Measurements from ENCODE around the gene MYOC. TPM values are rescaled to one million over a fixed set of nuclear protein-coding genes. Genes with fewer than 3 reads are reported as not detected.

The MYOC gene
- polyA plus RNA-seq, 1 donor from 2014 or later, result not detected

DNA sequence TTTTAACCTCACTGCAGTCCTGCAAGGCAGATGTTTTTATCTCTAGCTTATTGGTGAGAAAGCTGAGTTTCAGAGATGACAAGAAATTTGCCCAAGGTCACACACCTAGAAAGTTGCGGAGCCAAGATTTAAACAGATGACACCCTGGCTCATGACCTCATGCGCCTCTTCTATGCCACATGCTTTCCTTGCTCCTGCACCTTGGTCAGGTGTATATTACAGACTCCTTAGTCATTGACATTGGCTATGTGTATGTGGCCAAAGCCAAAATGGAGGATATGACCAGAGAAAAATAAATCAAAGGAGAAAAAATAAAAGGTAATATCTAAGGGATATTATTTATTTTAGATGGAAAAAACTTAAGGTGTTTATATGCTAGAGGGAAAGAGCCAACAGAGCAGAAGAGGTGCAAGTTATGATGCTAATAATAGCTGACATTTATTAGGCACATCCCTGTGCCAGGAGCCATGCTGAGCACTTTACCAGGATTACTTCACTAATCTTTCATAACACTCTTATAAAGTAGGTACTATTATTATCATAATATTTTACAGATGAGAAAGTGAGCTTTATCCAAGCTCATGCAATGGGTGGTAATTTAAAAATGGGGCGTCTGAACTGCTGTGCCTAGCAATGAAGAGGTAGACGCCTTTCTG lies 13.8 kb upstream of the MYOC start:
- H3K27ac ChIP-seq (ENCODE audit: low read length), result no peak overlapping the region
- H4K20me1 ChIP-seq (ENCODE audit: insufficient read depth), result no peaks in the 10 kb centered on the region
- H3K27me3 ChIP-seq (ENCODE audit: insufficient read depth, low read depth, low read length), result no peaks in the 10 kb centered on the region
- no peak overlapping the region for H3K9ac ChIP-seq (ENCODE audit: low read length)
- no peak overlapping the region for H2AFZ ChIP-seq (ENCODE audit: low read depth, low read length)
- no peak overlapping the region for H3K4me3 ChIP-seq (ENCODE audit: low read length)
- no peaks in the 10 kb centered on the region for H3K79me2 ChIP-seq (replicated peaks; ENCODE audit: insufficient read depth, low read length)
- H3F3A ChIP-seq (ENCODE audit: insufficient read depth, low read length, poor library complexity, severe bottlenecking), result no peaks in the 10 kb centered on the region
- no peak overlapping the region for H3K4me2 ChIP-seq (ENCODE audit: low read length)
- H3K36me3 ChIP-seq (ENCODE audit: insufficient read depth, low read length), result no peaks in the 10 kb centered on the region
- no peaks in the 10 kb centered on the region for H3K9me2 ChIP-seq (ENCODE audit: insufficient read depth, low read length)
- TF ChIP-seq EZH2 (IDR thresholded peaks at IDR 0.05; ENCODE audit: borderline replicate concordance, insufficient read depth, low read length, poor library complexity, severe bottlenecking) (no peak), MXI1 (conservative IDR thresholded peaks at IDR 0.05; ENCODE audit: poor library complexity, severe bottlenecking) (no peak), REST (IDR thresholded peaks at IDR 0.05; ENCODE audit: borderline replicate concordance) (no peak), RAD21 (conservative IDR thresholded peaks at IDR 0.05) (no peak), SMC3 (conservative IDR thresholded peaks at IDR 0.05; ENCODE audit: poor library complexity) (no peak), CTCF (IDR thresholded peaks at IDR 0.05; ENCODE audit: poor library complexity, severe bottlenecking) (no peak), TAF1 (IDR thresholded peaks at IDR 0.05; ENCODE audit: low read depth) (no peak), POLR2AphosphoS5 (IDR thresholded peaks at IDR 0.05) (no peak), EP300 (conservative IDR thresholded peaks at IDR 0.05; ENCODE audit: poor library complexity, severe bottlenecking) (no peak)
- H3K9me3 ChIP-seq (ENCODE audit: low read length), result no peaks in the 10 kb centered on the region

- Histone ChIP-seq H3K36me3 (ENCODE audit: insufficient read depth, low read length) (no peaks in the 10 kb centered on the region), H3K79me2 (replicated peaks; ENCODE audit: insufficient read depth, low read length) (no peaks in the 10 kb centered on the region), H3K9me3 (ENCODE audit: low read length) (no peaks in the 10 kb centered on the region), H3K27ac (ENCODE audit: low read length) (no peak overlapping the region), H3K9me2 (ENCODE audit: insufficient read depth, low read length) (no peaks in the 10 kb centered on the region), H3F3A (ENCODE audit: insufficient read depth, low read length, poor library complexity, severe bottlenecking) (no peaks in the 10 kb centered on the region), H4K20me1 (ENCODE audit: insufficient read depth) (no peaks in the 10 kb centered on the region), H3K4me3 (ENCODE audit: low read length) (no peak overlapping the region), H3K27me3 (ENCODE audit: insufficient read depth, low read depth, low read length) (no peaks in the 10 kb centered on the region), H2AFZ (ENCODE audit: low read depth, low read length) (no peak overlapping the region), H3K4me2 (ENCODE audit: low read length) (no peak overlapping the region), H3K9ac (ENCODE audit: low read length) (no peak overlapping the region)
- TF ChIP-seq EP300 (conservative IDR thresholded peaks at IDR 0.05; ENCODE audit: poor library complexity, severe bottlenecking), result no peak
- TF ChIP-seq CTCF (IDR thresholded peaks at IDR 0.05; ENCODE audit: poor library complexity, severe bottlenecking), result no peak
- no peak for TF ChIP-seq TAF1 (IDR thresholded peaks at IDR 0.05; ENCODE audit: low read depth)
- TF ChIP-seq RAD21 (conservative IDR thresholded peaks at IDR 0.05), result no peak
- TF ChIP-seq SMC3 (conservative IDR thresholded peaks at IDR 0.05; ENCODE audit: poor library complexity), result no peak
- no peak for TF ChIP-seq POLR2AphosphoS5 (IDR thresholded peaks at IDR 0.05)
- TF ChIP-seq EZH2 (IDR thresholded peaks at IDR 0.05; ENCODE audit: borderline replicate concordance, insufficient read depth, low read length, poor library complexity, severe bottlenecking), result no peak
- TF ChIP-seq MXI1 (conservative IDR thresholded peaks at IDR 0.05; ENCODE audit: poor library complexity, severe bottlenecking), result no peak
- no peak for TF ChIP-seq REST (IDR thresholded peaks at IDR 0.05; ENCODE audit: borderline replicate concordance)
Observed at GRCh38 chr1:171664976-171665375, 12.5 kb upstream of the MYOC start.

Measured in neural cell (in vitro differentiated cells).